ENCODE data around the gene KANSL2.
A peak's percentile ranks its signal among the peaks of the same experiment; 100 is the strongest.
"Not testable (repeated sequence)": the region's sequence is repeated elsewhere in the genome, so short reads cannot be mapped to it uniquely, and the experiment has no call there.

The KANSL2 gene

DNA sequence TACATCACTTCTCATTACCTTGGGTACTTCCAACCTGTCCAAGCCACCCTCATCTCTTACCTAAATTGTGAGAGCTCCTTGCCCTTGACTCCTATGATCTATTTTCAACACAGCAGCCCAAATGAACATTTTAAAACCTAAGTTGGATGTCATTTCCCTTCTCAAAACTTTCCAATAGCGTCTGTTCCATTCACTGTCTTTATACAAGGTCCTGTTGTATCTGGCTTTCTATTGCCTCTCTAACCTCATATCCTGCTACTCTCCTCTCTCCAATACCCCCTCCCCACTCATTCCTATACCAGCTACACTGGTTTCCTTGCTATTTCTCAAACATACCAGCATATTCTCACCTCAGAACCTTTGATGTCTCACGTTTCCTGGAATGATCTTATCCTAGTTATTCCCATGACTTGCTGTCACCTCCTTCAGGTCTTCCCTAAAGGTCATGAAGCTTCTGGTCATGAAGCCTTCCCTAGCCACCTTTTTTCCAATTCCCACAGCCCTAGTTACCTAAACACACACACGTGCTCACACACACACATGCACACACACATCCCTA, 4.1 kb upstream of the KANSL2 start:
- no peak for DNase-seq (ENCODE audit: low read depth in 2 of 2)

DNA sequence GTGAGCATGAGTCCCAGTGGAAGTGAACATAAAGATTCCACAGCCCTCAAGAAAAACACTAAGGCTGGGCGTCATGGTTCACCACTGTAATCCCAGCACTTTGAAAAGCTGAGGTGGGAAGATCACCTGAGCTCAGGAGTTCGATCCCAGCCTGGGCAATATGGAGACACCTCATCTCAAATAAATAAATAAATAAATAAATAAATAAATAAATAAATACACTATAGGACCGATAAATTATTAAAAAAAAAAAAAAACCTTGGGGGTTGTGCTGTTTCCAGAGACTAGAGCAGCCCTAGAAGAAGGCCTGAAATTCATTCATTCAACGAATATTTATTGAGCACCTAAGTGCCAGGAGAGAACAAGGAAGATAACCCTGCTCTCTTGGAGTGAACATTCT, 1.5 kb upstream of the KANSL2 start:
- no peak for DNase-seq (ENCODE audit: low read depth in 2 of 2)

DNA sequence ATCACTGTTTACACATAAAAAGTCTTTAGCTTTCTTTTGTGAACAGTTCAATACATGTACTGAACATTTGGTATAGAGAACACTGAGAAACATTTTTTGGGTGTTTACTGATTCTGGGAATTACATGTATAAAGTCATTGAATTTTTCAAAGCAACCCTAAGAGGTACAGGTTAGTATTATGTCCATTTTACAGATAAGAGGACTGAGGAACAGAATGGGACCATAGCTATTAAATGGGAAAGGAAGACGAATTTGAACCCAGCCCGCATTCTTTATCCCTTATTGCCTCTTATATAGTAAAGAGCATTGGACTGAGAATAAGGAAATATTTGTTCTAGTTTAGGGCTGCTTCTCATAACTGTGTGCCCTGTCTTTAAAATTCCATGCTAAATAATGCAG, 889 bp upstream of the KANSL2 start:
- no peak for DNase-seq (ENCODE audit: low read depth in 2 of 2)

DNA sequence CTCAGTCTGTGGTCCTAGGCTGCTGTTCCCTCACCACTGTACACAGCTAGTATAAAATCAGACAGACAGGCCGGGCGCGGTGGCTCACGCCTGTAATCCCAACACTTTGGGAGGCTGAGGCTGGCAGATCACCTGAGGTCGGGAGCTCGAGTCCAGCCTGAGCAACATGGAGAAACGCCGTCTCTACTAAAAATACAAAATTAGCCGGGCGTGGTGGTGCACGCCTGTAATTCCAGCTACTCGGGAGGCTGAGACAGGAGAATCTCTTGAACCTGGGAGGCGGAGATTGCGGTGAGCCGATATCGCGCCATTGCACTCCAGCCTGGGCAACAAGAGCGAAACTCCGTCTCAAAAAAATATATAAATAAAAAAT, 481 bp upstream of the KANSL2 start:
- DNase-seq (ENCODE audit: low read depth in 2 of 2), result not testable (repeated sequence)

DNA sequence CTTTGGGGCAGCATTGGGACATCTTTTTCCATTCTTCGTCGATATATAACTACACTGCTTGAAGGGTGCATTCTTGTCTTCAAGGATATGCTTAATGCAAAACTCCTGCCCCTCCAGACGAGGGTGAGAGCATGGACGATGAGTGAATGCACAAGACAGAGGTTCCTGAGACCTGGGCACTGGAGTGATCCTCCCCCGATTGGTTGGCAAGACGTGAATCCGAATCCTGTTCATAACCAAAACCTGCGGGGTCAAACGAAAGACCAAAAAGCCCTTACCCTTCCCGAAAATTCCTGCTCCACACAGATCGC, 684 bp downstream of the KANSL2 start:
- DNase-seq (ENCODE audit: low read depth in 2 of 2), result no peak

DNA sequence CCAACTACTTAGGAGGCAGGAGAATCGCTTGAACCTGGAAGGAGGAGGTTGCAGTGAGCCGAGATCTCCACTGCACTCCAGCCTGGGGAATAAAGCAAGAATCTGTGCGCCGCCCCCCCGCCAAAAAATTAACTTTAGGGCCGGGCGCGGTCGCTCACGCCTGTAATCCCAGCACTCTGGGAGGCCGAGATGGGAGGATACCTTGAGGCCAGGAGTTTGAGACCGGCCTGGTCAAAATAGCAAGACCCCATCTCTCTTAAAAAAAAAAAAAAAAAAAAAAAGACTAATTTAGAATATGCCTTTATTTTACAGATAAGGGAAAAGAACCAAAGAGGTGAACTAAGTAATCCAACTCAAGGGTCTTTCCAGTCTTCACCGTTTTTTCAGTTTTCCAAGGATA, 1.2 kb downstream of the KANSL2 start:
- DNase-seq (ENCODE audit: low read depth in 2 of 2), result no peak

DNA sequence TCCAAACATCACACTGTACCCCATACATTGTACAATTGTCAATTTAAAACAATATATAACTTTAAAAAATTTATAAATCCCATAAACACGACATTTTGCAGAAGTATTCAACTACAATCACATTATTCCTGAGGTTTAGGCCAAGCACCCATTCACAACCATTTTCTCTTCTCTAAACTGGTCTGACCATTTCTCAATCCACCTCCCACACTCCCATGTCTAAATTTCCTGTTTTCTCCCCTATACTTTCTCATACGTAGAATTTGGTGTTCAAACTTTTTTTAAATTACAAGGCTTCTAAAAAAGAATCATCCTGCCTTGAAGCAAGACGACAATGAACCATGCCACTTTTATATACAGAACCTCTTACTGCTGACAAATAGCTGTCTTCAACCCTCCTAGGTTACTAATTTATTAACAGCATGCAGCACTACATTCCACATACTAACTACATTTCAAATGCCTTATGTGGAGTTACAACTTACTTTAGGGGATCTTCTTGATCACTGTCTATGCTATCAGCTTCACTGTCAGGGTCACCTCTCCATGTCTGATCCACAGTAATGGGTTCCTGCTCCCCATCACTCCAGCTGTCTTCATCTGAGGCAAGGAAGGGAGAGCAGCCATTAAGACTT, 3.4 kb downstream of the KANSL2 start:
- no peak for DNase-seq (ENCODE audit: low read depth in 2 of 2)

DNA sequence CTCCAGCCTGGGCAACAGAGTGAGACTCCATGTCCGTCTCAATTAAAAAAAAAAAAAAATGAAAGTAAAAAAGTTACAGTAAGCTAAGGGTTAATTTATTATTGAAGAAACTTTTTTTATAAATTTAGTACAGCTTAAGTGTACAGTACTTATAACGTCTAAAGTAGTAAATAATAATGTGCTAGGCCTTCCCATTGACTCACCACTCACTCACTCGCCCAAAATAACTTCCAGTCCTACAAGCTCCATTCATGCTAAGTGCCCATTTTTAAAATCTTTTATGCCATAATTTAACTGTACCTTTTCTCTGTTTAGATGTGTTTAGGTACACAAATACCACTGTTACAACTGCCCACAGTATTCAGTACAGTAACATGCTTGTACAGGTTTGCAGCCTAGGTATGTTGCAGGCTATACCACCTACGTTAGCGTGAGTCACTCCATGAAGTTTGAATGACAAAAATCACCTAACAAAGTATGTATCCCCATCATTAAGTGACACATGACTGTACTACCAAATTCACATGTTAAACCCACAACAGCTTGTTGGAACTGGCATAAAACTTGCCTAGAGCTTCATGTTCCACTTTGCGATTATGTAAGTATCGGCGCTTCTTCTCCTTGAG, 10.7 kb downstream of the KANSL2 start:
- DNase-seq (ENCODE audit: low read depth in 2 of 2), result no peak

DNA sequence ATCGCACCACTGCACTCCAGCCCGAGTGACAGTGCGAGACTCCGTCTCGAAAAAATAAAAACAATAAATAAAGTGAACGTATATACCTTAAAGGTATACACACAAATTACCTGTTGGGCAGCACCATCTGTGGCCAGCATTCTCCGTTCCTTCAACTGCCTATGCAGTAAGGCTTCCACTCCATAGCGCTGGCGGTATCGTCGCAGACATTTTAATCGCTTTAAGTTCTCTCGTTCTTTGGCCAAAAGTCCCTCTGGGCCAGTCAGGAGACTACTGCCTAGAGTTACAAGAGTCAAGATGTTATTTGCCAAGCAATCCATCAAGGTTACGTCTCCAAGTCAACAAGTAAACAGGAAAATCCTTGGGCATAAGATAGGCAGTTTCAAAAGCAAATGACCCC, 13.0 kb downstream of the KANSL2 start:
- no peak for DNase-seq (ENCODE audit: low read depth in 2 of 2)

DNA sequence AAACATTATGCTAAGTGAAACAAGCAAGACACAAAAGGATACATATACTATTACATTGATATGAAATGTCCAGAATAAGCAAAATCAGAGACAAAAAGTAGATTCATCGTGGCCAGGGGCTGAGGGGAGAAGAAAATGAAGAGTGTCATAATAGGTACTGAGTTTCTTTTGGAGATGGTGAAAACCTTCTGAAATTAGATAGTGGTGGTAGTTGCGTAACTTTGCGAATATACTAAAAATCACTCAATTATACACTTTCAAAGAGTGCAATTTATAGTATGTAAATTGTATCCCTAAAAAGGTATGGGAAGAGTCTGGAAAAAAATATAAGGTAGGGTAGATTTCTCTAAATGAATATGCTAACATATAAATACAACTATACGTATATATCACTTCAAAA, 22.2 kb downstream of the KANSL2 start:
- no peak for DNase-seq (ENCODE audit: low read depth in 2 of 2)

DNA sequence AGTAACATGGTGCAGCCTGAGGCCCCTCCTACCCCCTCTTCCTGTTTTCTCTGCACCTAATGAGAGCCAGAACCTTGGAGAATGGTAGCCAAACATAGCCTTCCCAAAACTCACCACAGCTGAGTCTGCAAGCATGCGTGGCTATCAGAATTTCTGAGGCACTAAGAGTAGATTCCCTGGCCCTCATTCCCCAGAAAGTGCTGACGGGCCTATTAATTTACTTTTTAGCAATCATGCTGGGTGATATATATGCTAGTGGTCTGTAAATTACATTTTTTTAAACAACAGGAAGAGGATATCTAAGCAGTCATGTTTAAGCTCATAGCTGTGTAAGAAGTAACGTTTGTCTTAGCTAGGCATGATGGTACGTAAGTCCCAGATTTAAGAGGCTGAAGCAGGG, 30.4 kb downstream of the KANSL2 start:
- no peak for DNase-seq (ENCODE audit: low read depth in 2 of 2)

DNA sequence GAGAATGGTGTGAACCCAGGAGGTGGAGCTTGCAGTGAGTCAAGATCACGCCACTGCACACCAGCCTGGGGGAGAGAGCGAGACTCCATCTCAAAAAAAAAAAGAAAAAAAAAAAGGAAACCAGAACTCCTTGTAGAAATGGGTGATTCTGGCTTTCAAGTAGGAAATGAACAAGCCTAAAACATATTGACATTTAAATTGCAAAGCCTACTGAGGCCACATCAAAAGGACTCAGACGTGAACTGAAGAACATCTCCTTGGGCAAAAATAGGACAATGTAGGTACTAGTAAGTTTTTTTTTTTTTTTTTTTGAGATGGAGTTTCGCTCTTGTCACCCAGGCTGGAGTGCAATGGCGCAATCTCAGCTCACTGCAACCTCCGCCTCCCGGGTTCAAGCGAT, 36.7 kb downstream of the KANSL2 start:
- not testable (repeated sequence) for DNase-seq (ENCODE audit: low read depth in 2 of 2)

DNA sequence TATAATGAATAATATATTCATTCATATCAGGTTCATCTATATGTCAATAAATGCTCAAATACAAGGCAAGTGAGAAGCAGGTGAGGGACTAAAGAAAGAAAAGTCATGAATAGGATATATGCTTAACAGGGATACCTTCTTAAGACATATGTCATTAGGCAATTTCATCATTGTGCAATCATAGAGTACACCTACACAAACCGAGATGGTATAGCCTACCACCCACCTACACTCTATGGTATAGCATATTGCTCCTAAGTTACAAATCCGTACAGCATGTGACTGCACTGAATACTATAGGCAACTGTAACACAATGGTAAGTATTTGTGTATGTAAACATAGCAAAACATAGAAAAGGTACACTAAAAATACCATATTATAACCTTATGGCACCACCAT, 39.0 kb downstream of the KANSL2 start:
- DNase-seq (ENCODE audit: low read depth in 2 of 2), result no peak

DNA sequence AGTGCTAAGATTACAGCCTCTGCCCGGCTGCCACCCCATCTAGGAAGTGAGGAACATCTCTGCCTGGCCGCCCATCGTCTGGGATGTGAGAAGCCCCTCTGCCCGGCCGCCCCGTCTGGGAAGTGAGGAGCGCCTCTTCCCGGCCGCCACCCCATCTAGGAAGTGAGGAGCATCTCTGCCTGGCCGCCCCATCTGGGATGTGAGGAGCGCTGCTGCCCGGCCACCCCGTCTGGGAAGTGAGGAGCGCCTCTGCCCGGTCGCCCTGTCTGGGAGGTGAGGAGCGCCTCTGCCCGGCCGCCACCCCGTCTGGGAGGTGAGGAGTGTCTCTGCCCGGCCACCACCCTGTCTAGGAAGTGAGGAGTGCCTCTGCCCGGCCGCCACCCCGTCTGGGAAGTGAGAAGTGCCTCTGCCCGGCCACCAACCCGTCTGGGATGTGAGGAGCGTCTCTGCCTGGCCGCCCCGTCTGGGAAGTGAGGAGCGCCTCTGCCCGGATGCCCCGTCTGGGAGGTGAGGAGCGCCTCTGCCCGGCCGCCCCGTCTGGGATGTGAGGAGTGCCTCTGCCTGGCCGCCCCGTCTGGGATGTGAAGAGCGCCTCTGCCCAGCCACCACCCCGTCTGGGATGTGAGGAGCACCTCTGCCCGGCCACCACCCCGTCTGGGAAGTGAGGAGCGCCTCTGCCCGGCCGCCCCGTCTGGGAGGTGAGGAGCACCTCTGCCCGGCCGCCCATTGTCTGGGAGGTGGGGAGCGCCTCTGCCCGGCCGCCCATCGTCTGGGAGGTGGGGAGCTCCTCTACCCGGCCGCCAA, 40.1 kb downstream of the KANSL2 start:
- not testable (repeated sequence) for DNase-seq (ENCODE audit: low read depth in 2 of 2)

DNA sequence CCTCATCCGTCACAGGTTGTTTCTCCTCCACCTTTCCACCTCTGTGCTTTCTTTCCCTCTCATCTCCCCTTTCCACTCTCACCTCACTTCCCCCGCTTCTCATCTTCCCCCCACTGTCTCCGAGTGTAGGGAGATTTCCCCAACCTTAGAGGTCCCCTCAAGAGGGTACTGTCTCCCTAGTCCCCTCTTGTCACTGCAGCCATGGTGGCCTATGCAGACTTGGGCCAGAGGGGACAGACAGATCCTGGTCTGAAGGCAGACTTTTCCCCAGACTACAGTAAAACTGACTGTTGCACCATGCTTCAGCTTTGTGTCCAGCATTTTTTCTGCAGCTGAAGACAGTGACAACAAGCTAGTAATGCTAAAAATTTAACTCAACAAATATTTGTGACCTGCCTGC, 41.2 kb downstream of the KANSL2 start:
- DNase-seq (ENCODE audit: low read depth in 2 of 2), result no peak

DNA sequence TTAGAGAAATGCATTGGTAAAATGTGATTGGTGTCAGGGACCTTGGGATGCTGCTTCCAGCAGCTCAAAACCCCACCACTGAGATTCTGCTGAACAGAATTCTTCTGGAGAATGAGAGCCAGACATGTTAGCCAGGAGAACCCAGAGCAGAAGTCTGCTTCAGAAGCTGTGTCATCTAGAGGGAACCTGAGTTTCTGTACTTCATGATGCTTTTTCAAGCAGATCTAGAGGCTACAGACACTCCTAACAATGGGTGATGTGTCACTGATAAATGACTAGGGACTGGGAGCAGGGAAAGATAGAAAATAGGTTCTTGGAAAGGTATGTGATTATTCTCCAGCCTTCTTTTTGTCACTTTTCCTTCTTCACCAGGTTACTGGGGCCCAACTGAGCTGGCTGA, 41.6 kb downstream of the KANSL2 start:
- no peak for DNase-seq (ENCODE audit: low read depth in 2 of 2)

DNA sequence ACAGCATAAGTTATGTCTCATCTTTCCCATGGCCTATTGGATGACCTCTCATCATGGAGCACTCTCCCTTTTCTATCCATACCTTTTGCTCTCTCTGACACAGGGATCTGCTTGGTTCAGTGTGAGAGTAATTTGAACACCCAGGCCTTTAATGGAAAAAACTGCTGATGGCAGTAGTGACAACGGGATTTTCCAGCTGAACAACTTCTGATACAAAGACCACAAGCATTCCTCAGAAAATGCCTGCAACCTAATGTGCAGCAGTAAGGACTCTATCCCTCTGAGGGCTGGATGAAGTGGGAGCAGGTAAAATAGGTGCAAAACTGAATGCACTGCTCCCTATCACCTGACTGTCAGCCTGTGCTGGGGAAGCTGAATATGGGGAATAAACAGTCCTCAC, 51.0 kb downstream of the KANSL2 start:
- DNase-seq (ENCODE audit: low read depth in 2 of 2), result no peak

DNA sequence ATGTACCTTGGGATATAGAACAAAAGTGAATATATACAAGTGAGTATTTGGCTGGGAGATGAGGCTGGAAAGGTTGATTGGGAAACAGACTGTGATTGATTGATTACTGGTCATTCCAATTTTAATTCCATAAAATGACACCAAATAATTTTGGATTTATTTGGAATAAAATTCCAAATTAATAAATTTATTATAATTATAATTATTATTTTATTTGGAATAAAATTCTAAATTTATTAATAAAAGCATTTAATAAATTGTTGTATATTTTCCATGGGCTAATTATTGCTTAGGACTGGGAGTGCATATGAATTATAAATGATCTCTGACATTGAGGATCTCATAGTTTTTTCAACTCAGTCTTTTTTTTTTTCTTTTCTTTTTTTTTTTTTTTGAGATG, 51.7 kb downstream of the KANSL2 start:
- DNase-seq (ENCODE audit: low read depth in 2 of 2), result no peak

DNA sequence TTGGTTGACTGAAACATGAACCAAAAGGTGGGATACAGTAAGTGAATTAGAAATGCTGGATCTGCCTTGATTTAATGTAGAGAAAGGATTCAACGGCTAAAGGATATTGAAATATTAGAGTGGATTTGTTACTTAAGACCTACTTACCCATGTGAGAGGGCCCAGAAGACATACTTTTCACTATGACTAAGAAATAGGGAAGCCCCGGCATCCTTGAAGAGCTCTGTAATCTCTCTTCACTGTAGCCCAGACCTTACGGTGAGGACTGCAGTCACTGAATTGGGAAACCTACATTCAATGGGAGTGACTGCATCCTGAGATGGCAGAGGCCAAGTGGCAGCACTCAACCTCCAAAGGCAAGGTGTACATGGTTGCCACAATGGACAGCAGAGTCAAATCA, 52.5 kb downstream of the KANSL2 start:
- DNase-seq (ENCODE audit: low read depth in 2 of 2), result no peak

DNA sequence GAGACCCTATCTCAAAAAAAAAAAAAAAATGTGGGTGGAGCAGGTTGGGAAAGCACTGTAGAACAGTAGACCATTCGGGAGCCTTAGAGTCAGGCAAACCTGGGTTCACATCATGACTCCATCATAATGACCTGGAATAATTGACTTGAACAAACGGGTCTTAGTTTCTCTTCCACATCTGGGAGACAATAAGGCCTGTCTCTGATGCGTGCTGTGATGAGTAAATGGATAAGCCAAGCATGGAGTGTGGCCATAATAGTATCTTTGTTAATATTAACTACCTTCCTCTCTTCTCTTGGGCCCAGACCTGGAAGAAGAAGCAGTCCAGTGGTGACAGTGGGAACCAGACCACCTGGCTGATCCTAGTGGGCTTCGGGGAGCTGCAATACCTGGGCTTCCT, 54.5 kb downstream of the KANSL2 start:
- DNase-seq (ENCODE audit: low read depth in 2 of 2), result no peak

DNA sequence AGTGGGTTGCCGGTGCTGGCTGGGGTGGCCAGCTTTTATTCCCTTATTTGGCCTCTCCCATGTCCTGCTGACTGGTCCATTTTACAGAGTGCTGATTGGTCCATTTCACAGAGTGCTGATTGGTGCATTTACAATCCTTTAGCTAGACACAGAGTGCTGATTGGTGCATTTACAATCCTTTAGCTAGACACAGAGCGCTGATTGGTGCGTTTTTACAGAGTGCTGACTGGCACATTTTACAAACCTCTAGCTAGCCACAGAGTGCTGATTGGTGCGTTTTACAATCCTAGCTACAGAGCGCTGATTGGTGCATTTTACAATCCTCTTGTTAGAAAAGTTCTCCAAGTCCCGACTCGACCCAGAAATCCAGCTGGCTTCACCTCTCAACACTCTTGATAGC, 59.0 kb downstream of the KANSL2 start:
- not testable (repeated sequence) for DNase-seq (ENCODE audit: low read depth in 2 of 2)

DNA sequence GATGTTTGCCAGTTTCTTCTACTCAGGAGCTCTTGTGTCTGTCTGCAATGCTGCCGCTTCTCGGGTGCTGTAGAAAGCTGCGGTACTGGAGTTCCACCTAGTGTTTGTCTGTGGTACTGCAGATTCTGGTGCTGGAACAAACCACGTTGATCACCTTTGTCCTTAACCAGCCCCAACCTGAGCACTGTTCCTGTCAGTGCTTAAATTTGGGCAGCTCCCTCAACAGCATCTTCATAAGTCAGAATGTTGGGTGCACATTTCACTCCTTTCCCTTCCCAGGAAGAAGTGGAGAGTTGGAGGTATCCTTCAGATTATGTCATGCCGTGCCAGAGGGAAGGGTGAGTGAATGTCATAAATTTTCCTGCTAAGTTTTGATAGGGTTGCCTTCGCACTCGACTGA, 63.5 kb downstream of the KANSL2 start:
- peak; percentile 51 to 53 for DNase-seq (ENCODE audit: low read depth in 2 of 2)

DNA sequence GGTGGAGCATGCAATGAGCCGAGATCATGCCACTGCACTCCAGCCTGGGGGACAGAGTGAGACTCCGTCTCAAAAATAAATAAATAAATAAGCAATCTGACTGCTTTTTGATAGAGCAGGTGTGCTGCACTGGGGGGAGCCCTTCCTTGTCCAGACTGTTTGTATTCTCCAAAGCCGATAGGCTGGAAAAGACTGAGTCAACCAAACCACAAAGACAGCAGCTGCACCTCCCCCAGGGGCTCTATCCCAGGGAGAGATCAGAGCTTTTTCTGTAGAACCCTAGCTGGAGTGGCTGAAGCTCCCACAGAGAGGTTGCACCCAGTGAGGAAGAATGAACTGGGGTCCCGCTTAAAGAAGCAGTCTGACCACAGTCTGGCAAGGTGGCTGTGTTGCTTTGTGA, 66.4 kb downstream of the KANSL2 start:
- DNase-seq (ENCODE audit: low read depth in 2 of 2), result no peak
